Measurements from ENCODE around the gene GRIA2.

DNA sequence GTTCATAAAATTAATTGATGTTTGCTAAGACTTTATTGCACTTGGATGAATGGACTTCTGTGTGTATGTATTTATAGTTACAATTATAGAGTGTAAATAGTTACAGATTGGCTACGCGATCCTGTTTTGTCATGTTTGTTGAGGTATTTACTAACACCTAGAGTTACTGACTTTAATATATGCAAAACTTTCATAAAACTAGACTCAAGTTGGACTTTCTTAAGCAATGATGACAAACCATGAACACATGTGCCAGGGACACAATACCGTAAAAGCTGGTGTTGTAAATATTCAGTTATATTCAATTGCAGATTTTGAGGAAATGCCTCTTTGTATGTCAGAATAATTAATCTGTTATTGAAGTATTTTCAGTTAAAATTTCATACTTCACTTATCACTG lies 6.1 kb downstream of the GRIA2 start:
- no peak for TF ChIP-seq POLR2AphosphoS5 (IDR thresholded peaks at IDR 0.05; ENCODE audit: low read depth, low read length)
- TF ChIP-seq REST (IDR thresholded peaks at IDR 0.05; ENCODE audit: insufficient read depth in 1 of 2, low read depth in 2 of 2, low read length in 2 of 2) = no peak
- no peak for TF ChIP-seq TAF1 (IDR thresholded peaks at IDR 0.05; ENCODE audit: borderline replicate concordance, insufficient read depth, low read length)

Measured in PFSK-1 (cell line).